Measurements from ENCODE around the gene WDR76.

Gene WDR76

GRCh38 chr15:43789409-43789808 lies 37.4 kb upstream of the WDR76 start:
- Histone ChIP-seq H3K79me2 (ENCODE audit: insufficient read depth, low read length) (peaks cover 23% of the 10 kb centered on the region), H3K36me3 (ENCODE audit: insufficient read depth, low read length) (peaks cover 22% of the 10 kb centered on the region), H3K9ac (ENCODE audit: low read depth, low read length) (no peak overlapping the region), H4K20me1 (ENCODE audit: insufficient read depth, low read length) (peaks cover 22% of the 10 kb centered on the region), H3K4me1 (ENCODE audit: insufficient read depth, low read length) (peaks cover 22% of the 10 kb centered on the region), H3K9me3 (ENCODE audit: insufficient read depth, low read length, severe bottlenecking) (no peaks in the 10 kb centered on the region), H2AFZ (ENCODE audit: low read depth, low read length) (no peak overlapping the region), H3K27me3 (ENCODE audit: insufficient read depth, low read length, poor library complexity) (no peaks in the 10 kb centered on the region), H3K27ac (ENCODE audit: low read length) (no peak overlapping the region), H3K4me3 (ENCODE audit: low read depth in 1 of 2, low read length in 2 of 2) (no peak overlapping the region), H3K4me2 (ENCODE audit: insufficient read depth, low read length) (no peak overlapping the region)
- no peak for TF ChIP-seq EZH2 (IDR thresholded peaks at IDR 0.05; ENCODE audit: borderline replicate concordance, low read depth, low read length, severe bottlenecking)
- TF ChIP-seq CTCF (IDR thresholded peaks at IDR 0.05; ENCODE audit: borderline replicate concordance, extremely low read depth, low read length, poor library complexity, severe bottlenecking), result no peak
- ATAC-seq (ENCODE audit: insufficient read depth, low read depth), result no peak
- no peak for DNase-seq

- Histone ChIP-seq H3K27me3 (ENCODE audit: insufficient read depth, low read length, poor library complexity) (no peaks in the 10 kb centered on the region), H3K9me3 (ENCODE audit: insufficient read depth, low read length, severe bottlenecking) (no peaks in the 10 kb centered on the region), H3K4me1 (ENCODE audit: insufficient read depth, low read length) (peaks cover 34% of the 10 kb centered on the region), H2AFZ (ENCODE audit: low read depth, low read length) (peak within 1 kb of the TSS; percentile 94), H4K20me1 (ENCODE audit: insufficient read depth, low read length) (peaks cover 37% of the 10 kb centered on the region), H3K9ac (ENCODE audit: low read depth, low read length) (peak within 1 kb of the TSS; percentile 100), H3K36me3 (ENCODE audit: insufficient read depth, low read length) (peaks cover 48% of the 10 kb centered on the region), H3K4me3 (ENCODE audit: low read depth in 1 of 2, low read length in 2 of 2) (peak within 1 kb of the TSS; percentile 98 to 99), H3K79me2 (ENCODE audit: insufficient read depth, low read length) (peaks cover 36% of the 10 kb centered on the region), H3K27ac (ENCODE audit: low read length) (peak within 1 kb of the TSS; percentile 99), H3K4me2 (ENCODE audit: insufficient read depth, low read length) (peak within 1 kb of the TSS; percentile 71)
- ATAC-seq (ENCODE audit: insufficient read depth, low read depth) (peak; percentile 95), DNase-seq (peak; percentile 100)
- no peak for TF ChIP-seq CTCF (IDR thresholded peaks at IDR 0.05; ENCODE audit: borderline replicate concordance, extremely low read depth, low read length, poor library complexity, severe bottlenecking)
- no peak for TF ChIP-seq EZH2 (IDR thresholded peaks at IDR 0.05; ENCODE audit: borderline replicate concordance, low read depth, low read length, severe bottlenecking)
These were observed 34.6 kb upstream of the WDR76 start, which contains the start of gene SERF2 for GRCh38 chr15:43791993-43792760. TSS of gene SERF2 (plus strand) at chr15:43792320. CDS start at chr15:43792377, 57 bp downstream.

- H2AFZ ChIP-seq (ENCODE audit: low read depth, low read length), result peak overlapping the region; percentile 94
- H3K36me3 ChIP-seq (ENCODE audit: insufficient read depth, low read length), result peaks cover 51% of the 10 kb centered on the region
- H3K27me3 ChIP-seq (ENCODE audit: insufficient read depth, low read length, poor library complexity), result no peaks in the 10 kb centered on the region
- peak overlapping the region; percentile 98 to 99 for H3K4me3 ChIP-seq (ENCODE audit: low read depth in 1 of 2, low read length in 2 of 2)
- ATAC-seq (ENCODE audit: insufficient read depth, low read depth) (no peak), DNase-seq (no peak)
- no peaks in the 10 kb centered on the region for H3K9me3 ChIP-seq (ENCODE audit: insufficient read depth, low read length, severe bottlenecking)
- peaks cover 37% of the 10 kb centered on the region for H4K20me1 ChIP-seq (ENCODE audit: insufficient read depth, low read length)
- peak overlapping the region; percentile 71 for H3K4me2 ChIP-seq (ENCODE audit: insufficient read depth, low read length)
- H3K4me1 ChIP-seq (ENCODE audit: insufficient read depth, low read length), result peaks cover 34% of the 10 kb centered on the region
- no peak for TF ChIP-seq EZH2 (IDR thresholded peaks at IDR 0.05; ENCODE audit: borderline replicate concordance, low read depth, low read length, severe bottlenecking)
- no peak for TF ChIP-seq CTCF (IDR thresholded peaks at IDR 0.05; ENCODE audit: borderline replicate concordance, extremely low read depth, low read length, poor library complexity, severe bottlenecking)
- H3K27ac ChIP-seq (ENCODE audit: low read length), result peak overlapping the region; percentile 99
- H3K9ac ChIP-seq (ENCODE audit: low read depth, low read length), result peak overlapping the region; percentile 100
- peaks cover 36% of the 10 kb centered on the region for H3K79me2 ChIP-seq (ENCODE audit: insufficient read depth, low read length)
These were observed 33.9 kb upstream of the WDR76 start for GRCh38 chr15:43792761-43793476.

Measured in DND-41 (cell line).